A549 (cell line): ENCODE results near the gene SOX11. TPM values are rescaled to one million over a fixed set of nuclear protein-coding genes. Genes with fewer than 3 reads are reported as not detected.

Experiments
- ATAC-seq, 2 experiments: fragments of 200-7000 bp in 1 of 2; fragments of >200 bp in 1 of 2; cut with Nextera tagmentation in 1 of 2; cut with Tn5 transposase in 1 of 2; 3 replicates each; pipeline versions ENCODE4 v1.8.0 to v1.9.1; 2018 to 2020; ENCODE audit warnings: mild to moderate bottlenecking in 1 of 2, moderate library complexity in 1 of 2
- CTCF ChIA-PET: fragments of 300-600 bp; sonication (Branson Sonifier 250); formaldehyde crosslinking; extraction: SDS; loops from one replicate; lab custom pipeline; 2021; ENCODE audit warnings: antibody characterized with exemption, inconsistent platforms; lab: Yijun Ruan, JAX
- POLR2A ChIA-PET: fragments of 350-600 bp; formaldehyde crosslinking; extraction: SDS; loops from one replicate; lab custom pipeline; 2021; ENCODE audit warnings: antibody characterized with exemption, inconsistent platforms; lab: Yijun Ruan, JAX
- DNase-seq, 2 experiments: peaks; one replicate each; pipeline versions ENCODE4 v3.0.0 to v3.0.0-alpha.2; 2011 to 2016; ENCODE audit warnings: low read depth in 1 of 2, low spot score in 1 of 2
- FAIRE-seq: peaks from 2 replicates; lab custom pipeline; 2011; peaks lifted over from hg19 to GRCh38; lab: Jason Lieb, UNC
- H3K27ac ChIP-seq, 2 experiments: fragments of >200 bp; sonication (Bioruptor Twin); formaldehyde crosslinking; 3 replicates each; pipeline ENCODE4 v1.5.1; 2016 to 2017
- H3K4me1 ChIP-seq: fragments of >200 bp; sonication (Bioruptor Twin); formaldehyde crosslinking; 3 replicates; pipeline ENCODE4 v1.6.1; 2016
- H3K4me2 ChIP-seq: fragments of >200 bp; sonication (Bioruptor Twin); formaldehyde crosslinking; 3 replicates; pipeline ENCODE4 v1.6.1; 2016
- H3K4me3 ChIP-seq: fragments of >200 bp; sonication (Bioruptor Twin); formaldehyde crosslinking; 3 replicates; pipeline ENCODE4 v1.5.1; 2016
- H3K9me3 ChIP-seq: fragments of >200 bp; sonication (Bioruptor Twin); formaldehyde crosslinking; 3 replicates; pipeline ENCODE4 v1.6.1; 2016
- ATOH8 ChIP-seq: fragments of 250-450 bp; sonication (Bioruptor Pico); IDR thresholded peaks from 2 replicates; pipeline ENCODE4 v1.5.0; 2020; ENCODE audit warnings: low read depth, mild to moderate bottlenecking, moderate library complexity
- CEBPB ChIP-seq, 2 experiments: fragments of >200 bp in 1 of 2; sonication (Bioruptor Twin) in 1 of 2; formaldehyde crosslinking in 1 of 2; IDR thresholded peaks; 2 replicates each; pipeline ENCODE4 v1.6.1; 2012 to 2016
- CHD2 ChIP-seq: fragments of 150-350 bp; IDR thresholded peaks from 2 replicates; pipeline ENCODE4 v1.6.1; 2014; ENCODE audit warnings: low read length; ENCODE audit not compliant: partially characterized antibody
- CTCF ChIP-seq: fragments of >200 bp; sonication (Bioruptor Twin); formaldehyde crosslinking; IDR thresholded peaks from 3 replicates; pipeline ENCODE4 v1.5.1; 2016
- EHMT2 ChIP-seq: fragments of 200-600 bp; sonication (generic); IDR thresholded peaks from 2 replicates; pipeline ENCODE4 v1.6.1; 2016; ENCODE audit warnings: antibody characterized with exemption, low read depth, mild to moderate bottlenecking, moderate library complexity
- ELK1 ChIP-seq: fragments of 150-350 bp; IDR thresholded peaks from 2 replicates; pipeline ENCODE4 v1.6.1; 2014; ENCODE audit warnings: low read depth, mild to moderate bottlenecking, low read length
- FOSB ChIP-seq: fragments of 250-450 bp; sonication (Bioruptor Pico); IDR thresholded peaks from 2 replicates; pipeline ENCODE4 v1.5.0; 2020; ENCODE audit warnings: mild to moderate bottlenecking, moderate library complexity
- HEYL ChIP-seq: fragments of 250-450 bp; sonication (Bioruptor Pico); IDR thresholded peaks from 2 replicates; pipeline ENCODE4 v1.8.0; 2021; ENCODE audit warnings: mild to moderate bottlenecking, moderate library complexity
- HOXA7 ChIP-seq: fragments of 250-450 bp; sonication (Bioruptor Pico); IDR thresholded peaks from 2 replicates; pipeline ENCODE4 v1.5.0; 2020; ENCODE audit warnings: mild to moderate bottlenecking, moderate library complexity
- HOXB5 ChIP-seq: fragments of 250-450 bp; sonication (Bioruptor Pico); IDR thresholded peaks from 2 replicates; pipeline ENCODE4 v1.5.0; 2020; ENCODE audit warnings: mild to moderate bottlenecking, moderate library complexity
- MAZ ChIP-seq: fragments of 150-350 bp; IDR thresholded peaks from 2 replicates; pipeline ENCODE4 v1.6.1; 2014; ENCODE audit warnings: antibody characterized with exemption, low read depth, low read length, borderline replicate concordance
- PBX3 ChIP-seq: IDR thresholded peaks from 2 replicates; pipeline ENCODE4 v1.6.1; 2012
- POLR2AphosphoS2 ChIP-seq: conservative IDR thresholded peaks from 2 replicates; pipeline ENCODE4 v1.6.1; 2012; ENCODE audit warnings: low read length, improper control_type of control experiment, inconsistent platforms
- RARB ChIP-seq: fragments of 250-450 bp; sonication (Bioruptor Pico); IDR thresholded peaks from 2 replicates; pipeline ENCODE4 v1.8.0; 2021; ENCODE audit warnings: mild to moderate bottlenecking, moderate library complexity
- RFX5 ChIP-seq: fragments of 450-650 bp; IDR thresholded peaks from 2 replicates; pipeline ENCODE4 v1.7.1; 2014; ENCODE audit warnings: antibody characterized with exemption, mild to moderate bottlenecking, moderate library complexity
- SREBF2 ChIP-seq: fragments of 450-650 bp; IDR thresholded peaks from 2 replicates; pipeline ENCODE4 v1.6.1; 2014; ENCODE audit warnings: mild to moderate bottlenecking, moderate library complexity
- USF2 ChIP-seq: fragments of 450-650 bp; IDR thresholded peaks from 2 replicates; pipeline ENCODE4 v1.6.1; 2014; ENCODE audit warnings: antibody characterized with exemption
- ZC3H11A ChIP-seq: fragments of 450-650 bp; IDR thresholded peaks from 2 replicates; pipeline ENCODE4 v1.6.1; 2014; ENCODE audit warnings: antibody characterized with exemption, mild to moderate bottlenecking
- ZSCAN20 ChIP-seq: fragments of 250-450 bp; sonication (Bioruptor Pico); IDR thresholded peaks from 2 replicates; pipeline ENCODE4 v1.8.0; 2022; ENCODE audit warnings: mild to moderate bottlenecking, moderate library complexity
- WGBS: methylation state at CpG from one replicate; pipeline ENCODE4 v1.1.6; 2017; ENCODE audit errors: missing lambda C conversion rate; 5-methylcytosine and 5-hydroxymethylcytosine counted together
- polyA plus RNA-seq, 4 experiments: library from polyadenylated mRNA; depleted of rRNA in 3 of 4; stranded (reverse); fragments of >200 nt; fragmentation: RNase III in 1 of 4; extraction: RNeasy Plus Mini Kit Qiagen cat#74134 plus additional on column Dnase treatment in 1 of 4; gene quantifications; 2 replicates in 3 of 4; 3 replicates in 1 of 4; pipeline ENCODE4 v1.2.3, GENCODE V29; 2011 to 2017

SOX11 gene
- polyA plus RNA-seq, 2 of the 4 experiments (the other 2 are of a cell fraction): not detected

GRCh38 chr2:5713101-5713500 is 20.9 kb downstream of the SOX11 start:
- H3K4me2 ChIP-seq: no peak overlapping the region
- FAIRE-seq (no peak), DNase-seq (no peak), ATAC-seq (no peak)
- 0% methylated on average over 2 of the region's 2 CpGs for WGBS
- H3K27ac ChIP-seq: no peak overlapping the region
- no peaks in the 10 kb centered on the region for H3K4me1 ChIP-seq
- TF ChIP-seq ELK1: no peak
- TF ChIP-seq HOXB5 (CRISPR knock-in tag): no peak
- no peak for TF ChIP-seq RARB (CRISPR knock-in tag)
- TF ChIP-seq RFX5: no peak
- no peak for TF ChIP-seq HOXA7
- TF ChIP-seq MAZ: no peak
- TF ChIP-seq CHD2: no peak
- no peak for TF ChIP-seq ZSCAN20 (CRISPR knock-in tag)
- no peak for TF ChIP-seq USF2
- no peak for TF ChIP-seq POLR2AphosphoS2
- TF ChIP-seq SREBF2: no peak
- TF ChIP-seq CEBPB (IDR thresholded peaks at IDR 0.05): no peak
- TF ChIP-seq PBX3: no peak
- H3K4me3 ChIP-seq: no peak overlapping the region
- CTCF ChIA-PET: no interaction called here
- POLR2A ChIA-PET: no interaction called here
- peaks cover 2% of the 10 kb centered on the region; the same call in 2 of the 3 replicates for H3K9me3 ChIP-seq

- ChIA-PET POLR2A (no interaction called here), CTCF (interaction anchor here (0.6 kb wide), 1 partner anchor 35 kb away, joined by 3 read pairs; no protein-coding TSS in a partner anchor)
- H3K4me3 ChIP-seq: no peak overlapping the region
- ATAC-seq: no peak
- WGBS: 5% methylated on average over 4 of the region's 4 CpGs
- no peak for FAIRE-seq
- H3K27ac ChIP-seq: no peak overlapping the region
- DNase-seq: no peak
- H3K4me1 ChIP-seq: no peaks in the 10 kb centered on the region
- H3K9me3 ChIP-seq: peaks cover 14% of the 10 kb centered on the region; the same call in 2 of the 3 replicates
- no peak overlapping the region for H3K4me2 ChIP-seq
- TF ChIP-seq CTCF: no peak
- TF ChIP-seq FOSB (CRISPR knock-in tag): no peak
- TF ChIP-seq HEYL (CRISPR knock-in tag): no peak
- no peak for TF ChIP-seq HOXA7
- TF ChIP-seq ZC3H11A: no peak
- no peak for TF ChIP-seq EHMT2
- no peak for TF ChIP-seq ATOH8 (CRISPR knock-in tag)
Measured at GRCh38 chr2:5719629-5720334, 27.6 kb downstream of the SOX11 start.
